ENCODE results near the gene OTUD4. TPM values are rescaled to one million over a fixed set of nuclear protein-coding genes. Genes with fewer than 3 reads are reported as not detected.
"Not testable (repeated sequence)": the region's sequence is repeated elsewhere in the genome, so short reads cannot be mapped to it uniquely, and the experiment has no call there.

Gene OTUD4
- polyA plus RNA-seq (2013), result 51.4 TPM

- WGBS (ENCODE audit: insufficient coverage), result 0% methylated on average over 86 of the region's 94 CpGs
- Histone ChIP-seq H3K27ac (ENCODE audit: insufficient read depth in 1 of 2, low read depth in 1 of 2, low read length in 2 of 2, poor library complexity in 1 of 2, severe bottlenecking in 2 of 2) (peak within 1 kb of the TSS; percentile 76 to 94), H3K36me3 (ENCODE audit: control insufficient read depth in 4 of 4, insufficient read depth in 4 of 4, low read length in 3 of 4) (no peaks in the 10 kb centered on the region), H3K4me3 (ENCODE audit: control insufficient read depth in 1 of 7, extremely low read depth in 1 of 7, insufficient read depth in 4 of 7, low read depth in 2 of 7, low read length in 6 of 7) (peak within 1 kb of the TSS; percentile 76 to 95 (median 86)), H3K4me1 (ENCODE audit: control extremely low read depth in 1 of 4, control insufficient read depth in 4 of 4, insufficient read depth in 4 of 4, low read length in 3 of 4) (peaks cover 27 to 35% (median 32%) of the 10 kb centered on the region in 4 experiments), H3K27me3 (replicated peaks in 2 of 5; ENCODE audit: control insufficient read depth in 4 of 5, insufficient read depth in 5 of 5, low read length in 4 of 5) (no peaks in the 10 kb centered on the region), H3K9me3 (ENCODE audit: control extremely low read depth in 1 of 5, control insufficient read depth in 4 of 5, insufficient read depth in 2 of 5, low read depth in 1 of 5, low read length in 4 of 5) (no peaks in the 10 kb centered on the region)
- peak; percentile 98 to 99 (median 99) for DNase-seq
- CTCF ChIA-PET, result interaction anchor here (0.7 kb wide), 1 partner anchor 37 kb away, joined by 3 read pairs; no protein-coding TSS in a partner anchor
- POLR2A ChIA-PET, result interaction anchor here (0.6 kb wide), 1 partner anchor 645 kb away, joined by 4 read pairs; no protein-coding TSS in a partner anchor
These were observed at the start of gene OTUD4 for GRCh38 chr4:145180298-145181090. OTUD4 (minus strand) TSS chr4:145180589; CDS start chr4:145179973, 616 bp downstream.

GRCh38 chr4:145223228-145223627 lies 42.8 kb upstream of the OTUD4 start:
- H3K27ac ChIP-seq (ENCODE audit: insufficient read depth in 1 of 2, low read depth in 1 of 2, low read length in 2 of 2, poor library complexity in 1 of 2, severe bottlenecking in 2 of 2); H3K36me3 ChIP-seq (ENCODE audit: control insufficient read depth in 4 of 4, insufficient read depth in 4 of 4, low read length in 3 of 4); CTCF ChIA-PET; H3K4me3 ChIP-seq (ENCODE audit: control insufficient read depth in 1 of 7, extremely low read depth in 1 of 7, insufficient read depth in 4 of 7, low read depth in 2 of 7, low read length in 6 of 7); POLR2A ChIA-PET; H3K4me1 ChIP-seq (ENCODE audit: control extremely low read depth in 1 of 4, control insufficient read depth in 4 of 4, insufficient read depth in 4 of 4, low read length in 3 of 4); H3K9me3 ChIP-seq (ENCODE audit: control extremely low read depth in 1 of 5, control insufficient read depth in 4 of 5, insufficient read depth in 2 of 5, low read depth in 1 of 5, low read length in 4 of 5); H3K27me3 ChIP-seq (replicated peaks in 2 of 5; ENCODE audit: control insufficient read depth in 4 of 5, insufficient read depth in 5 of 5, low read length in 4 of 5); DNase-seq: not testable (repeated sequence)
- 100% methylated on average over 1 of the region's 7 CpGs for WGBS (ENCODE audit: insufficient coverage)

- POLR2A ChIA-PET, result not testable (repeated sequence)
These were observed 41.1 kb upstream of the OTUD4 start for GRCh38 chr4:145221529-145221928.

GRCh38 chr4:145219090-145219489 lies 38.7 kb upstream of the OTUD4 start:
- H3K4me1 ChIP-seq (ENCODE audit: control extremely low read depth in 1 of 4, control insufficient read depth in 4 of 4, insufficient read depth in 4 of 4, low read length in 3 of 4), result peaks cover 4 to 7% (median 5%) of the 10 kb centered on the region in 4 experiments
- DNase-seq, result no peak
- no peaks in the 10 kb centered on the region for H3K27me3 ChIP-seq (replicated peaks in 2 of 5; ENCODE audit: control insufficient read depth in 4 of 5, insufficient read depth in 5 of 5, low read length in 4 of 5)
- no peaks in the 10 kb centered on the region for H3K36me3 ChIP-seq (ENCODE audit: control insufficient read depth in 4 of 4, insufficient read depth in 4 of 4, low read length in 3 of 4)
- WGBS (ENCODE audit: insufficient coverage), result 100% methylated on average over 2 of the region's 2 CpGs
- no peaks in the 10 kb centered on the region for H3K9me3 ChIP-seq (ENCODE audit: control extremely low read depth in 1 of 5, control insufficient read depth in 4 of 5, insufficient read depth in 2 of 5, low read depth in 1 of 5, low read length in 4 of 5)
- POLR2A ChIA-PET, result no interaction called here
- no peak overlapping the region for H3K27ac ChIP-seq (ENCODE audit: insufficient read depth in 1 of 2, low read depth in 1 of 2, low read length in 2 of 2, poor library complexity in 1 of 2, severe bottlenecking in 2 of 2)
- H3K4me3 ChIP-seq (ENCODE audit: control insufficient read depth in 1 of 7, extremely low read depth in 1 of 7, insufficient read depth in 4 of 7, low read depth in 2 of 7, low read length in 6 of 7), result no peak overlapping the region
- CTCF ChIA-PET, result interaction anchor here (1.1 to 2.0 kb wide), 3 partner anchors 11 to 18 kb away, joined by 3 to 8 read pairs (median 3); no protein-coding TSS in a partner anchor

More at GRCh38 chr4:145221529-145221928, 41.1 kb upstream of the OTUD4 start:
- 94% methylated on average over 5 of the region's 5 CpGs for WGBS (ENCODE audit: insufficient coverage)
- H3K27me3 ChIP-seq (replicated peaks in 2 of 5; ENCODE audit: control insufficient read depth in 4 of 5, insufficient read depth in 5 of 5, low read length in 4 of 5); H3K9me3 ChIP-seq (ENCODE audit: control extremely low read depth in 1 of 5, control insufficient read depth in 4 of 5, insufficient read depth in 2 of 5, low read depth in 1 of 5, low read length in 4 of 5); DNase-seq; H3K36me3 ChIP-seq (ENCODE audit: control insufficient read depth in 4 of 4, insufficient read depth in 4 of 4, low read length in 3 of 4); H3K27ac ChIP-seq (ENCODE audit: insufficient read depth in 1 of 2, low read depth in 1 of 2, low read length in 2 of 2, poor library complexity in 1 of 2, severe bottlenecking in 2 of 2); CTCF ChIA-PET; H3K4me1 ChIP-seq (ENCODE audit: control extremely low read depth in 1 of 4, control insufficient read depth in 4 of 4, insufficient read depth in 4 of 4, low read length in 3 of 4); H3K4me3 ChIP-seq (ENCODE audit: control insufficient read depth in 1 of 7, extremely low read depth in 1 of 7, insufficient read depth in 4 of 7, low read depth in 2 of 7, low read length in 6 of 7): not testable (repeated sequence)

GRCh38 chr4:145218251-145218650 lies 37.9 kb upstream of the OTUD4 start:
- Histone ChIP-seq H3K27me3 (replicated peaks in 2 of 5; ENCODE audit: control insufficient read depth in 4 of 5, insufficient read depth in 5 of 5, low read length in 4 of 5) (no peaks in the 10 kb centered on the region), H3K4me1 (ENCODE audit: control extremely low read depth in 1 of 4, control insufficient read depth in 4 of 4, insufficient read depth in 4 of 4, low read length in 3 of 4) (peaks cover 4 to 7% (median 5%) of the 10 kb centered on the region in 4 experiments), H3K4me3 (ENCODE audit: control insufficient read depth in 1 of 7, extremely low read depth in 1 of 7, insufficient read depth in 4 of 7, low read depth in 2 of 7, low read length in 6 of 7) (no peak overlapping the region), H3K9me3 (ENCODE audit: control extremely low read depth in 1 of 5, control insufficient read depth in 4 of 5, insufficient read depth in 2 of 5, low read depth in 1 of 5, low read length in 4 of 5) (no peaks in the 10 kb centered on the region), H3K36me3 (ENCODE audit: control insufficient read depth in 4 of 4, insufficient read depth in 4 of 4, low read length in 3 of 4) (no peaks in the 10 kb centered on the region), H3K27ac (ENCODE audit: insufficient read depth in 1 of 2, low read depth in 1 of 2, low read length in 2 of 2, poor library complexity in 1 of 2, severe bottlenecking in 2 of 2) (no peak overlapping the region)
- CTCF ChIA-PET, result interaction anchor here (0.8 to 2.0 kb wide), 5 partner anchors 12 to 391 kb away, joined by 3 to 8 read pairs (median 5); no protein-coding TSS in a partner anchor
- POLR2A ChIA-PET, result no interaction called here
- 75% methylated on average over 3 of the region's 3 CpGs for WGBS (ENCODE audit: insufficient coverage)
- DNase-seq, result peak in 1 of 3 donors; percentile 16

- ChIA-PET POLR2A (no interaction called here), CTCF (interaction anchor here (0.9 to 2.0 kb wide), 5 partner anchors 18 to 392 kb away, joined by 3 to 8 read pairs (median 5); no protein-coding TSS in a partner anchor)
These were observed 37.0 kb upstream of the OTUD4 start for GRCh38 chr4:145217349-145217748.

GRCh38 chr4:145216535-145216934 lies 36.1 kb upstream of the OTUD4 start:
- DNase-seq, result peak; percentile 10 to 38 (median 37)
- Histone ChIP-seq H3K36me3 (ENCODE audit: control insufficient read depth in 4 of 4, insufficient read depth in 4 of 4, low read length in 3 of 4) (no peaks in the 10 kb centered on the region), H3K9me3 (ENCODE audit: control extremely low read depth in 1 of 5, control insufficient read depth in 4 of 5, insufficient read depth in 2 of 5, low read depth in 1 of 5, low read length in 4 of 5) (no peaks in the 10 kb centered on the region), H3K27me3 (replicated peaks in 2 of 5; ENCODE audit: control insufficient read depth in 4 of 5, insufficient read depth in 5 of 5, low read length in 4 of 5) (no peaks in the 10 kb centered on the region), H3K4me1 (ENCODE audit: control extremely low read depth in 1 of 4, control insufficient read depth in 4 of 4, insufficient read depth in 4 of 4, low read length in 3 of 4) (peaks cover 4 to 7% (median 5%) of the 10 kb centered on the region in 4 experiments), H3K4me3 (ENCODE audit: control insufficient read depth in 1 of 7, extremely low read depth in 1 of 7, insufficient read depth in 4 of 7, low read depth in 2 of 7, low read length in 6 of 7) (no peak overlapping the region), H3K27ac (ENCODE audit: insufficient read depth in 1 of 2, low read depth in 1 of 2, low read length in 2 of 2, poor library complexity in 1 of 2, severe bottlenecking in 2 of 2) (no peak overlapping the region)
- POLR2A ChIA-PET, result no interaction called here
- CTCF ChIA-PET, result interaction anchor here (1.1 to 1.5 kb wide), 5 partner anchors 17 to 402 kb away, joined by 3 to 7 read pairs (median 5); no protein-coding TSS in a partner anchor

More at GRCh38 chr4:145217349-145217748, 37.0 kb upstream of the OTUD4 start:
- H3K36me3 ChIP-seq (ENCODE audit: control insufficient read depth in 4 of 4, insufficient read depth in 4 of 4, low read length in 3 of 4), result no peaks in the 10 kb centered on the region
- DNase-seq, result peak in 1 of 3 donors; percentile 6
- WGBS (ENCODE audit: insufficient coverage), result no CpG with 5 or more reads among the region's 1 CpG
- peaks cover 4 to 7% (median 5%) of the 10 kb centered on the region in 4 experiments for H3K4me1 ChIP-seq (ENCODE audit: control extremely low read depth in 1 of 4, control insufficient read depth in 4 of 4, insufficient read depth in 4 of 4, low read length in 3 of 4)
- H3K4me3 ChIP-seq (ENCODE audit: control insufficient read depth in 1 of 7, extremely low read depth in 1 of 7, insufficient read depth in 4 of 7, low read depth in 2 of 7, low read length in 6 of 7), result no peak overlapping the region
- no peaks in the 10 kb centered on the region for H3K27me3 ChIP-seq (replicated peaks in 2 of 5; ENCODE audit: control insufficient read depth in 4 of 5, insufficient read depth in 5 of 5, low read length in 4 of 5)
- no peaks in the 10 kb centered on the region for H3K9me3 ChIP-seq (ENCODE audit: control extremely low read depth in 1 of 5, control insufficient read depth in 4 of 5, insufficient read depth in 2 of 5, low read depth in 1 of 5, low read length in 4 of 5)
- H3K27ac ChIP-seq (ENCODE audit: insufficient read depth in 1 of 2, low read depth in 1 of 2, low read length in 2 of 2, poor library complexity in 1 of 2, severe bottlenecking in 2 of 2), result no peak overlapping the region
